ENCODE data around the gene GAS2L1.
"Not testable (repeated sequence)": the region's sequence is repeated elsewhere in the genome, so short reads cannot be mapped to it uniquely, and the experiment has no call there.

- TF ChIP-seq, protein P1, sequence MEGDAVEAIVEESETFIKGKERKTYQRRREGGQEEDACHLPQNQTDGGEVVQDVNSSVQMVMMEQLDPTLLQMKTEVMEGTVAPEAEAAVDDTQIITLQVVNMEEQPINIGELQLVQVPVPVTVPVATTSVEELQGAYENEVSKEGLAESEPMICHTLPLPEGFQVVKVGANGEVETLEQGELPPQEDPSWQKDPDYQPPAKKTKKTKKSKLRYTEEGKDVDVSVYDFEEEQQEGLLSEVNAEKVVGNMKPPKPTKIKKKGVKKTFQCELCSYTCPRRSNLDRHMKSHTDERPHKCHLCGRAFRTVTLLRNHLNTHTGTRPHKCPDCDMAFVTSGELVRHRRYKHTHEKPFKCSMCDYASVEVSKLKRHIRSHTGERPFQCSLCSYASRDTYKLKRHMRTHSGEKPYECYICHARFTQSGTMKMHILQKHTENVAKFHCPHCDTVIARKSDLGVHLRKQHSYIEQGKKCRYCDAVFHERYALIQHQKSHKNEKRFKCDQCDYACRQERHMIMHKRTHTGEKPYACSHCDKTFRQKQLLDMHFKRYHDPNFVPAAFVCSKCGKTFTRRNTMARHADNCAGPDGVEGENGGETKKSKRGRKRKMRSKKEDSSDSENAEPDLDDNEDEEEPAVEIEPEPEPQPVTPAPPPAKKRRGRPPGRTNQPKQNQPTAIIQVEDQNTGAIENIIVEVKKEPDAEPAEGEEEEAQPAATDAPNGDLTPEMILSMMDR (conservative IDR thresholded peaks at IDR 0.05; ENCODE audit: low read length) = not testable (repeated sequence)
- TF ChIP-seq EZH2phosphoT487 (IDR thresholded peaks at IDR 0.05; ENCODE audit: borderline replicate concordance, low read depth, low read length) = not testable (repeated sequence)
Observed at GRCh38 chr22:29344889-29345288, 38.4 kb downstream of the GAS2L1 start.

Data from OCI-LY7 (cell line).